Gastrocnemius medialis (tissue), 4 donors: ENCODE data around the gene UBL5. TPM values are rescaled to one million over a fixed set of nuclear protein-coding genes. Genes with fewer than 3 reads are reported as not detected.

Experiments
- ATAC-seq, 2 donors: fragments of 150-250 bp; one replicate each; pipeline ENCODE4 v1.9.1; 2016
- DNase-seq, 2 donors: peaks; one replicate each; pipeline ENCODE4 v3.0.0-alpha.2; 2019
- H3K27ac ChIP-seq, 4 donors: fragments of 200-600 bp; sonication (generic); 1 replicate in 1 of 4; 2 replicates in 3 of 4; pipeline ENCODE4 v1.5.1; 2016 to 2018; ENCODE audit warnings: mild to moderate bottlenecking in 2 of 4, moderate library complexity in 1 of 4
- H3K27me3 ChIP-seq, 3 donors: fragments of 200-600 bp; sonication (generic) in 2 of 3; 1 replicate in 1 of 3; 2 replicates in 2 of 3; pipeline versions ENCODE4 v1.5.1 to v1.6.0; 2016 to 2019; ENCODE audit warnings: mild to moderate bottlenecking in 1 of 3, moderate library complexity in 1 of 3
- H3K36me3 ChIP-seq, 2 donors: fragments of 200-600 bp; sonication (generic) in 1 of 2; one replicate each; pipeline ENCODE4 v1.5.1; 2017 to 2018
- H3K4me1 ChIP-seq, 2 donors: fragments of 200-600 bp; sonication (generic) in 1 of 2; one replicate each; pipeline ENCODE4 v1.5.1; 2016 to 2017; ENCODE audit warnings: mild to moderate bottlenecking in 2 of 2
- H3K4me3 ChIP-seq, 4 donors: fragments of 200-600 bp; sonication (generic) in 3 of 4; 1 replicate in 1 of 4; 2 replicates in 3 of 4; pipeline ENCODE4 v1.5.1; 2016 to 2019; ENCODE audit warnings: mild to moderate bottlenecking in 2 of 4
- H3K9me3 ChIP-seq, 3 donors: fragments of 200-600 bp; sonication (generic) in 2 of 3; 1 replicate in 1 of 3; 2 replicates in 2 of 3; pipeline ENCODE4 v1.5.1; 2016 to 2019
- CTCF ChIP-seq, 5 experiments: fragments of 450-650 bp in 3 of 5; fragments of 200-600 bp in 2 of 5; sonication (generic) in 2 of 5; IDR thresholded peaks in 4 of 5; conservative IDR thresholded peaks in 1 of 5; 1 replicate in 4 of 5; 2 replicates in 1 of 5; pipeline ENCODE4 v1.5.1; 2016 to 2019; ENCODE audit warnings: antibody characterized with exemption in 5 of 5, mild to moderate bottlenecking in 3 of 5, moderate library complexity in 3 of 5
- POLR2A ChIP-seq, 2 donors: fragments of 450-650 bp; IDR thresholded peaks; one replicate each; pipeline ENCODE4 v1.6.1; 2017; ENCODE audit warnings: antibody characterized with exemption in 2 of 2, mild to moderate bottlenecking in 2 of 2, moderate library complexity in 2 of 2
- in situ Hi-C, 4 donors: fragments of 200-750 bp; cut with MboI; loops; one replicate each; pipeline versions ENCODE4 v1.15.0 to v1.8.0; 2017; ENCODE audit warnings: low sequenced_read_pairs in 4 of 4
- intact Hi-C: fragments of 100-400 bp; cut with DNase I; formaldehyde crosslinking; loops from one replicate; pipeline ENCODE4 v1.15.1; 2023; ENCODE audit warnings: low total_unique reads
- total RNA-seq, 4 donors: library from RNA; depleted of rRNA; stranded (reverse); fragments of >200 nt; gene quantifications; one replicate each; pipeline versions ENCODE4 v1.1.0 to v1.2.3, GENCODE V29; 2016

The UBL5 gene
- total RNA-seq, 4 donors from 2014 or later: 388 to 612 (median 544) TPM

- ATAC-seq (no peak), DNase-seq (no peak)
- Histone ChIP-seq H3K36me3 (peaks cover 0 to 30% of the 10 kb centered on the region in 2 donors), H3K27me3 (no peaks in the 10 kb centered on the region), H3K27ac (no peak overlapping the region), H3K9me3 (no peaks in the 10 kb centered on the region), H3K4me3 (no peak overlapping the region), H3K4me1 (no peaks in the 10 kb centered on the region)
- in situ Hi-C loops (no loop called here), intact Hi-C loops (no loop called here)
- TF ChIP-seq POLR2A (IDR thresholded peaks at IDR 0.05): no peak
- no peak for TF ChIP-seq CTCF (IDR thresholded peaks at IDR 0.05 in 4 of 5, conservative IDR thresholded peaks at IDR 0.05 in 1 of 5)
Observed at GRCh38 chr19:9848060-9848459, 20.3 kb downstream of the UBL5 start.

GRCh38 chr19:9848762-9849161 is 21.0 kb downstream of the UBL5 start:
- Histone ChIP-seq H3K4me1 (no peaks in the 10 kb centered on the region), H3K9me3 (no peaks in the 10 kb centered on the region), H3K27ac (no peak overlapping the region), H3K27me3 (no peaks in the 10 kb centered on the region), H3K4me3 (no peak overlapping the region), H3K36me3 (peaks cover 0 to 23% of the 10 kb centered on the region in 2 donors)
- intact Hi-C loops (no loop called here), in situ Hi-C loops (no loop called here)
- DNase-seq: no peak
- ATAC-seq: no peak
- TF ChIP-seq CTCF (IDR thresholded peaks at IDR 0.05 in 4 of 5, conservative IDR thresholded peaks at IDR 0.05 in 1 of 5): no peak
- no peak for TF ChIP-seq POLR2A (IDR thresholded peaks at IDR 0.05)

- Histone ChIP-seq H3K27ac (no peak overlapping the region), H3K4me1 (no peaks in the 10 kb centered on the region), H3K27me3 (no peaks in the 10 kb centered on the region), H3K9me3 (no peaks in the 10 kb centered on the region), H3K36me3 (peaks cover 0 to 13% of the 10 kb centered on the region in 2 donors), H3K4me3 (no peak overlapping the region)
- no peak for TF ChIP-seq POLR2A (IDR thresholded peaks at IDR 0.05)
- no peak for TF ChIP-seq CTCF (IDR thresholded peaks at IDR 0.05 in 4 of 5, conservative IDR thresholded peaks at IDR 0.05 in 1 of 5)
- intact Hi-C loops (no loop called here), in situ Hi-C loops (no loop called here)
- no peak for DNase-seq
- ATAC-seq: no peak
Observed at GRCh38 chr19:9849791-9850190, 22.1 kb downstream of the UBL5 start.

DNA sequence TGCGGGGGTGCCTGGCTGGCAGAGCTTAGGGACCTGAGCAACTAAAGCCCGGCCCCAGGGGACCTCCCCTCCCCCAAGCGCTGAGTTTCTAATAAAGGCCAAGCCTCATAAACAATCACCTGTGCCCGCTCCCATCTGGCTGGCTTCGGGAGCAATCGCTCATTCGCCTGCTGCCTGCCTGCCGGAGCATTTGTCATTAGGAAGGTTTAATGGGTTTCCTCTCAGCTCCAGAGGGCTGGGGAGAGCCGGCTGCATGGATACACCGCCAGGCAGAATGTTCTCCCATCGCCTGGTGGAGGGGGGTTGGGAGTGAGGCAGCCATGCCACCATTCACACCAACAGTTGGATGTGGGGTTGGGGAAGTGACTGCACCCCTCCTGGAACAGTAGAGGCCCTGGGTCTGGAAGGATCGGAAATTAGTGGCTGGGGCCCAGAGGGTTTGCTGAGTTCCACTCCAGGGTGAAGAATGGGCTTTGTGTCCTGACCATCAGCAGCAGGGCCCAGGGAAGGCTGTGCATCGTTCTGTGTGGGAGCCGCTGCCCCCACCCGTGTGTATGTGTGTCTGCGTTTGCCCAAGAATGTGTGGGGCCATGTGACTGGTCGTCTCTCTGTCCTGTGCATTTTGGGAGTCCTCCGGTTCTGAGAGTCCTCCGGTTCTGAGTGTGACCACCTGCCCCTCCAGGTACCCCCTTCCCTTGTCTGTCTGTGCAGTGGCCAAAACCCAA is 22.7 kb downstream of the UBL5 start:
- no peaks in the 10 kb centered on the region for H3K4me1 ChIP-seq
- no peak overlapping the region for H3K4me3 ChIP-seq
- intact Hi-C loops (no loop called here), in situ Hi-C loops (no loop called here)
- TF ChIP-seq POLR2A (IDR thresholded peaks at IDR 0.05): no peak
- no peak for TF ChIP-seq CTCF (IDR thresholded peaks at IDR 0.05 in 4 of 5, conservative IDR thresholded peaks at IDR 0.05 in 1 of 5)
- H3K27me3 ChIP-seq: no peaks in the 10 kb centered on the region
- no peak for ATAC-seq
- DNase-seq: no peak
- H3K9me3 ChIP-seq: no peaks in the 10 kb centered on the region
- H3K36me3 ChIP-seq: peaks cover 0 to 10% of the 10 kb centered on the region in 2 donors
- no peak overlapping the region for H3K27ac ChIP-seq
